ENCODE measurements around the gene OR1E2. TPM values are rescaled to one million over a fixed set of nuclear protein-coding genes. Genes with fewer than 3 reads are reported as not detected.

Gene OR1E2
- not detected in 2 replicates for total RNA-seq (2014; rRNA removed; shearing (Covaris generic))
- not detected in 2 replicates for total RNA-seq (2022)
- Bru-seq, nascent RNA, result not detected
- not detected for BruChase-seq, experiment 1, labeled RNA remaining after a 6-hour chase
- not detected for BruChase-seq, experiment 2, labeled RNA remaining after a 2-hour chase
- long read RNA-seq, result 0 reads

GRCh38 chr17:3433741-3434140, at the start of gene OR1E2:
Gene OR1E2 (minus strand): TSS chr17:3433841. CDS start chr17:3433841, 0 bp downstream.
- H3K4me2 ChIP-seq (ENCODE audit: low read length), result no peak within 1 kb of the TSS
- ChIA-PET POLR2A (no interaction called here), CTCF (ENCODE audit: unreplicated experiment) (no interaction called here)
- no peak within 1 kb of the TSS for H3K4me3 ChIP-seq (ENCODE audit: low read depth, low read length, poor library complexity, severe bottlenecking)
- H3K9me3 ChIP-seq (ENCODE audit: low read length), result no peaks in the 10 kb centered on the region
- no peaks in the 10 kb centered on the region for H4K20me1 ChIP-seq (ENCODE audit: insufficient read depth, low read length)
- DNase-seq (ENCODE audit: low spot score), result no peak
- no peaks in the 10 kb centered on the region for H3K79me2 ChIP-seq (ENCODE audit: insufficient read depth, low read depth, low read length)
- H3K36me3 ChIP-seq (ENCODE audit: insufficient read depth, low read length), result no peaks in the 10 kb centered on the region
- intact Hi-C loops (cut with micrococcal nuclease; ENCODE audit: unreplicated experiment), result no loop called here
- no TSS peak for BruUV-seq (replicated peaks)
- H3K4me1 ChIP-seq (ENCODE audit: insufficient read depth, low read length, poor library complexity, severe bottlenecking), result no peaks in the 10 kb centered on the region
- H2AFZ ChIP-seq (ENCODE audit: low read length), result no peak within 1 kb of the TSS
- no peaks in the 10 kb centered on the region for H3K9me2 ChIP-seq (ENCODE audit: insufficient read depth, low read length)
- TF ChIP-seq CTCF (conservative IDR thresholded peaks at IDR 0.05; ENCODE audit: low read length) (no peak), EZH2phosphoT487 (IDR thresholded peaks at IDR 0.05; ENCODE audit: borderline replicate concordance, low read depth, low read length) (no peak)
- H3K27ac ChIP-seq (ENCODE audit: low read depth, low read length, poor library complexity, severe bottlenecking), result no peak within 1 kb of the TSS

- no peak overlapping the region for H2AFZ ChIP-seq (ENCODE audit: low read length)
- intact Hi-C loops (cut with micrococcal nuclease; ENCODE audit: unreplicated experiment), result no loop called here
- H3K4me3 ChIP-seq (ENCODE audit: low read depth, low read length, poor library complexity, severe bottlenecking), result no peak overlapping the region
- no peaks in the 10 kb centered on the region for H3K36me3 ChIP-seq (ENCODE audit: insufficient read depth, low read length)
- no peaks in the 10 kb centered on the region for H3K4me1 ChIP-seq (ENCODE audit: insufficient read depth, low read length, poor library complexity, severe bottlenecking)
- H3K4me2 ChIP-seq (ENCODE audit: low read length), result no peak overlapping the region
- no peak overlapping the region for H3K27ac ChIP-seq (ENCODE audit: low read depth, low read length, poor library complexity, severe bottlenecking)
- BruUV-seq (replicated peaks), result no TSS peak
- CTCF ChIA-PET (ENCODE audit: unreplicated experiment), result no interaction called here
- no peaks in the 10 kb centered on the region for H3K9me3 ChIP-seq (ENCODE audit: low read length)
- no peaks in the 10 kb centered on the region for H3K79me2 ChIP-seq (ENCODE audit: insufficient read depth, low read depth, low read length)
- no peaks in the 10 kb centered on the region for H3K9me2 ChIP-seq (ENCODE audit: insufficient read depth, low read length)
- DNase-seq (ENCODE audit: low spot score), result no peak
- no peaks in the 10 kb centered on the region for H4K20me1 ChIP-seq (ENCODE audit: insufficient read depth, low read length)
- no peak for TF ChIP-seq EZH2phosphoT487 (IDR thresholded peaks at IDR 0.05; ENCODE audit: borderline replicate concordance, low read depth, low read length)
- POLR2A ChIA-PET, result no interaction called here
Measured at GRCh38 chr17:3482852-3483251, 49.2 kb upstream of the OR1E2 start.

- no peaks in the 10 kb centered on the region for H3K9me2 ChIP-seq (ENCODE audit: insufficient read depth, low read length)
- no peak overlapping the region for H3K4me3 ChIP-seq (ENCODE audit: low read depth, low read length, poor library complexity, severe bottlenecking)
- H3K4me2 ChIP-seq (ENCODE audit: low read length), result no peak overlapping the region
- TF ChIP-seq EZH2phosphoT487 (IDR thresholded peaks at IDR 0.05; ENCODE audit: borderline replicate concordance, low read depth, low read length) (no peak), CTCF (conservative IDR thresholded peaks at IDR 0.05; ENCODE audit: low read length) (no peak)
- H3K36me3 ChIP-seq (ENCODE audit: insufficient read depth, low read length), result no peaks in the 10 kb centered on the region
- POLR2A ChIA-PET, result no interaction called here
- H3K9me3 ChIP-seq (ENCODE audit: low read length), result no peaks in the 10 kb centered on the region
- BruUV-seq (replicated peaks), result no TSS peak
- H3K79me2 ChIP-seq (ENCODE audit: insufficient read depth, low read depth, low read length), result no peaks in the 10 kb centered on the region
- intact Hi-C loops (cut with micrococcal nuclease; ENCODE audit: unreplicated experiment), result no loop called here
- no peaks in the 10 kb centered on the region for H4K20me1 ChIP-seq (ENCODE audit: insufficient read depth, low read length)
- CTCF ChIA-PET (ENCODE audit: unreplicated experiment), result no interaction called here
- no peak for DNase-seq (ENCODE audit: low spot score)
- H3K4me1 ChIP-seq (ENCODE audit: insufficient read depth, low read length, poor library complexity, severe bottlenecking), result no peaks in the 10 kb centered on the region
- H2AFZ ChIP-seq (ENCODE audit: low read length), result no peak overlapping the region
- H3K27ac ChIP-seq (ENCODE audit: low read depth, low read length, poor library complexity, severe bottlenecking), result no peak overlapping the region
Measured at GRCh38 chr17:3479988-3480387, 46.3 kb upstream of the OR1E2 start.
